ENCODE measurements around the gene TMOD3. TPM values are rescaled to one million over a fixed set of nuclear protein-coding genes. Genes with fewer than 3 reads are reported as not detected.

The TMOD3 gene
- total and polyA plus RNA-seq, 2 of the 8 experiments (the other 6 are each of a cell fraction or from before 2014, with no cell fraction given), result 3.9 to 29.0 TPM

DNA sequence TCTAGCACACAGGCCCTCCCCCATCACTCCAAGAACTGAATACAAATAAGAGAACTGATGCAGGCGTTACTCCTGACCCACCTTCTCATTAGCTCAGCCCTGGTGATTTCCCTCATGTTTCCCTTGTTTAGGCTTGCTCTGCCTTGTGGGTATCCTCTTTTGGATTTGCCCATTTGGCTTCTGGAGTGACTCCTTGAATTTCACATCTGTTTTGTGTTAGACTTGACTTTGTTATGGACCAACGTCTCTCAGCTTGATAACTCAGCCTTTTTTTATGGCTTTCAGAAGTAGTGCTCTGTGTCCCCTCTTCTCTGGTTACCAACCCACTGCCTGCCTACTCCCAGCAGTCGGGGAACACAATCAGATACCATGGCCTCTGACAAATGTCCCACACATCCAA lies 11.3 kb upstream of the TMOD3 start:
- no peak overlapping the region for H2BK15ac ChIP-seq (ENCODE audit: low read length)
- no peak overlapping the region for H3K23ac ChIP-seq (ENCODE audit: insufficient read length)
- H3K27me3 ChIP-seq (replicated peaks in 1 of 4; ENCODE audit: control insufficient read depth in 3 of 4, extremely low read depth in 1 of 4, insufficient read depth in 3 of 4, low read length in 3 of 4), result no peaks in the 10 kb centered on the region
- H2BK20ac ChIP-seq (ENCODE audit: low read length), result no peak overlapping the region
- no peaks in the 10 kb centered on the region for H3K79me1 ChIP-seq (ENCODE audit: low read depth, low read length)
- H4K91ac ChIP-seq (replicated peaks; ENCODE audit: insufficient read length, low read length), result no peak overlapping the region
- H3K9ac ChIP-seq (replicated peaks in 1 of 4; ENCODE audit: extremely low read depth in 1 of 4, low read depth in 3 of 4, low read length in 3 of 4), result no peak overlapping the region
- no peak overlapping the region for H3K27ac ChIP-seq (ENCODE audit: low read depth, low read length)
- H3K4me2 ChIP-seq (ENCODE audit: insufficient read depth in 1 of 2, low read depth in 2 of 2, low read length in 2 of 2), result no peak overlapping the region
- H2BK120ac ChIP-seq (replicated peaks; ENCODE audit: low read depth, low read length), result no peak overlapping the region
- ChIA-PET CTCF (ENCODE audit: partially characterized antibody) (interaction anchor here (1.2 kb wide), 1 partner anchor 70 kb away, joined by 3 read pairs; no protein-coding TSS in a partner anchor), POLR2A (ENCODE audit: partially characterized antibody) (no interaction called here)
- no peak for DNase-seq (ENCODE audit: low read depth in 1 of 2, low spot score in 2 of 2)
- no peaks in the 10 kb centered on the region for H3K4me1 ChIP-seq (replicated peaks in 1 of 4; ENCODE audit: control insufficient read depth in 3 of 4, insufficient read depth in 4 of 4, low read length in 3 of 4)
- H3K9me3 ChIP-seq (ENCODE audit: insufficient read depth in 2 of 2, low read depth in 1 of 2, low read length in 1 of 2), result peaks cover 0 to 8% of the 10 kb centered on the region in 2 experiments; a peak in 2 of 4 replicates
- H2AFZ ChIP-seq (ENCODE audit: low read length), result no peak overlapping the region; the same call in 1 of the 2 replicates
- H4K5ac ChIP-seq (ENCODE audit: insufficient read length, low read depth, low read length), result no peak overlapping the region
- no peak overlapping the region for H3K4ac ChIP-seq (replicated peaks; ENCODE audit: insufficient read length, low read depth, low read length)
- no peaks in the 10 kb centered on the region for H4K20me1 ChIP-seq (replicated peaks in 1 of 2; ENCODE audit: control insufficient read depth in 1 of 2, insufficient read depth in 2 of 2, low read length in 2 of 2)
- no peak overlapping the region for H2BK5ac ChIP-seq (ENCODE audit: low read depth, low read length)
- no peak overlapping the region for H3K4me3 ChIP-seq (ENCODE audit: extremely low read depth in 1 of 4, insufficient read depth in 2 of 4, low read depth in 3 of 4, low read length in 4 of 4)
- TF ChIP-seq TAF7 (optimal IDR thresholded peaks at IDR 0.05; ENCODE audit: borderline replicate concordance, low read depth, low read length) (no peak), JUN (IDR thresholded peaks at IDR 0.05; ENCODE audit: low read depth, low read length) (no peak), CHD1 (IDR thresholded peaks at IDR 0.05; ENCODE audit: low read depth, low read length) (no peak), KDM1A (IDR thresholded peaks at IDR 0.05; ENCODE audit: borderline replicate concordance, low read length) (no peak), POLR2A (IDR thresholded peaks at IDR 0.05; ENCODE audit: control extremely low read depth in 1 of 2, low read depth in 2 of 2, low read length in 2 of 2) (no peak), SUZ12 (IDR thresholded peaks at IDR 0.05; ENCODE audit: low read length) (no peak), RNF2 (IDR thresholded peaks at IDR 0.05; ENCODE audit: borderline replicate concordance, low read depth, low read length, missing control alignments, poor library complexity, severe bottlenecking) (no peak)
- no peaks in the 10 kb centered on the region for H3K79me2 ChIP-seq (ENCODE audit: control insufficient read depth in 1 of 2, insufficient read depth in 2 of 2, low read length in 2 of 2)
- no peaks in the 10 kb centered on the region for H3K23me2 ChIP-seq (ENCODE audit: low read depth, low read length)
- H3K18ac ChIP-seq (ENCODE audit: extremely low read depth, low read length), result no peak overlapping the region
- no peak for FAIRE-seq
- H3K36me3 ChIP-seq (ENCODE audit: control insufficient read depth in 2 of 4, insufficient read depth in 4 of 4, low read length in 3 of 4), result no peaks in the 10 kb centered on the region
- no peak overlapping the region for H3K14ac ChIP-seq (ENCODE audit: insufficient read length)
- WGBS, 2 experiments (ENCODE audit: extremely low coverage in 1 of 2, insufficient coverage in 1 of 2, insufficient read length in 1 of 2, insufficient replicate concordance in 2 of 2, low coverage in 1 of 2, low lambda C conversion rate in 2 of 2, missing lambda C conversion rate in 1 of 2), result 82% methylated on average over 3 of the region's 3 CpGs; no CpG with 5 or more reads in 1 of the 2 experiments
- no peak overlapping the region for H2BK12ac ChIP-seq (ENCODE audit: low read depth, low read length)
- H2AK5ac ChIP-seq (ENCODE audit: low read depth, low read length), result no peak overlapping the region
- H3K56ac ChIP-seq (replicated peaks; ENCODE audit: insufficient read length, low read depth, low read length), result no peak overlapping the region
- H4K8ac ChIP-seq (ENCODE audit: extremely low read depth, insufficient read depth, low read length), result no peak overlapping the region
